H1 (cell line): ENCODE measurements around the gene BRD4. TPM values are rescaled to one million over a fixed set of nuclear protein-coding genes. Genes with fewer than 3 reads are reported as not detected.

ENCODE experiments used
- CTCF ChIA-PET: fragments of 300-600 bp; sonication (Branson Sonifier 250); formaldehyde crosslinking; loops from one replicate; lab custom pipeline; 2021; ENCODE audit not compliant: partially characterized antibody; lab: Charles Lee
- POLR2A ChIA-PET: fragments of 300-600 bp; sonication (Branson Sonifier 250); formaldehyde crosslinking; loops from one replicate; lab custom pipeline; 2021; ENCODE audit warnings: inconsistent platforms; ENCODE audit not compliant: partially characterized antibody; lab: Charles Lee
- DNase-seq, 2 experiments: peaks; one replicate each; pipeline versions ENCODE4 v3.0.0 to v3.0.0-alpha.2; 2010 to 2022; ENCODE audit warnings: low spot score in 2 of 2, low read depth in 1 of 2, mixed read lengths in 1 of 2
- FAIRE-seq: peaks from 2 replicates; lab custom pipeline; 2011; peaks lifted over from hg19 to GRCh38; lab: Jason Lieb, UNC
- H2AFZ ChIP-seq: 2 replicates; pipeline ENCODE4 v1.8.1; 2012; ENCODE audit warnings: low read length, inconsistent platforms
- H2AK5ac ChIP-seq: 2 replicates; pipeline ENCODE4 v1.6.1; 2013; ENCODE audit warnings: low read depth, low read length
- H2BK120ac ChIP-seq: replicated peaks from 2 replicates; pipeline ENCODE3; 2013; ENCODE audit warnings: low read depth, low read length, inconsistent platforms
- H2BK12ac ChIP-seq: 2 replicates; pipeline ENCODE4 v1.6.1; 2013; ENCODE audit warnings: low read depth, low read length
- H2BK15ac ChIP-seq: 2 replicates; pipeline ENCODE4 v1.6.1; 2013; ENCODE audit warnings: low read length
- H2BK20ac ChIP-seq: 2 replicates; pipeline ENCODE4 v1.6.1; 2013; ENCODE audit warnings: low read length
- H2BK5ac ChIP-seq: 2 replicates; pipeline ENCODE4 v1.6.1; 2013; ENCODE audit warnings: low read depth, low read length
- H3K14ac ChIP-seq: 2 replicates; pipeline ENCODE4 v1.6.1; 2013; ENCODE audit warnings: inconsistent platforms; ENCODE audit not compliant: insufficient read length
- H3K18ac ChIP-seq: 2 replicates; pipeline ENCODE4 v1.6.1; 2013; ENCODE audit warnings: low read length; ENCODE audit errors: extremely low read depth
- H3K23ac ChIP-seq: 2 replicates; pipeline ENCODE4 v1.6.1; 2013; ENCODE audit warnings: inconsistent platforms; ENCODE audit not compliant: insufficient read length
- H3K23me2 ChIP-seq: 2 replicates; pipeline ENCODE4 v1.6.1; 2013; ENCODE audit warnings: low read depth, low read length
- H3K27ac ChIP-seq: 2 replicates; pipeline ENCODE4 v1.6.1; 2011; ENCODE audit warnings: low read depth, low read length, inconsistent platforms
- H3K27me3 ChIP-seq, 4 experiments: replicated peaks in 1 of 4; 1 replicate in 1 of 4; 2 replicates in 3 of 4; pipeline versions ENCODE4 v1.6.1 to v1.8.1; 2011 to 2013; ENCODE audit warnings: low read length in 3 of 4, mild to moderate bottlenecking in 3 of 4, inconsistent platforms in 2 of 4, mixed read lengths in 2 of 4, moderate library complexity in 1 of 4; ENCODE audit not compliant: control insufficient read depth in 3 of 4, insufficient read depth in 3 of 4; ENCODE audit errors: extremely low read depth in 1 of 4
- H3K36me3 ChIP-seq, 4 experiments: 2 replicates each; pipeline versions ENCODE4 v1.6.1 to v1.8.1; 2011 to 2013; ENCODE audit warnings: mild to moderate bottlenecking in 4 of 4, low read length in 3 of 4, moderate library complexity in 2 of 4, control low read depth in 1 of 4, inconsistent platforms in 1 of 4; ENCODE audit not compliant: insufficient read depth in 4 of 4, control insufficient read depth in 2 of 4
- H3K4ac ChIP-seq: replicated peaks from 2 replicates; pipeline ENCODE3; 2013; ENCODE audit warnings: low read length, low read depth, mixed read lengths, inconsistent platforms; ENCODE audit not compliant: insufficient read length
- H3K4me1 ChIP-seq, 4 experiments: replicated peaks in 1 of 4; 1 replicate in 1 of 4; 2 replicates in 3 of 4; pipeline versions ENCODE4 v1.6.1 to v1.8.1; 2011 to 2013; ENCODE audit warnings: low read length in 3 of 4, inconsistent platforms in 2 of 4, mixed read lengths in 1 of 4; ENCODE audit not compliant: insufficient read depth in 4 of 4, control insufficient read depth in 3 of 4
- H3K4me2 ChIP-seq, 2 experiments: 2 replicates each; pipeline versions ENCODE4 v1.6.1 to v1.8.1; 2011 to 2013; ENCODE audit warnings: low read depth in 2 of 2, low read length in 2 of 2, control low read depth in 1 of 2, inconsistent platforms in 1 of 2, mild to moderate bottlenecking in 1 of 2; ENCODE audit not compliant: insufficient read depth in 1 of 2
- H3K4me3 ChIP-seq, 4 experiments: fragments of 200-600, 300-600 bp in 1 of 4; sonication (generic), shearing (Covaris generic), sonication (Bioruptor Twin) in 1 of 4; 2 replicates each; pipeline versions ENCODE4 v1.5.1 to v1.8.1; 2011 to 2016; ENCODE audit warnings: low read length in 4 of 4, low read depth in 3 of 4, control low read depth in 2 of 4, inconsistent platforms in 2 of 4, mild to moderate bottlenecking in 2 of 4, mixed read lengths in 1 of 4, moderate library complexity in 1 of 4; ENCODE audit not compliant: insufficient read depth in 2 of 4; ENCODE audit errors: extremely low read depth in 1 of 4
- H3K56ac ChIP-seq: replicated peaks from 2 replicates; pipeline ENCODE3; 2013; ENCODE audit warnings: low read depth, mild to moderate bottlenecking, mixed read lengths, low read length, inconsistent platforms; ENCODE audit not compliant: insufficient read length
- H3K79me1 ChIP-seq: 2 replicates; pipeline ENCODE4 v1.6.1; 2013; ENCODE audit warnings: low read depth, low read length, control low read depth
- H3K79me2 ChIP-seq, 2 experiments: 2 replicates each; pipeline versions ENCODE4 v1.6.1 to v1.8.1; 2012 to 2013; ENCODE audit warnings: low read length in 2 of 2, mild to moderate bottlenecking in 2 of 2, inconsistent platforms in 1 of 2; ENCODE audit not compliant: insufficient read depth in 2 of 2, control insufficient read depth in 1 of 2
- H3K9ac ChIP-seq, 4 experiments: replicated peaks in 1 of 4; 1 replicate in 1 of 4; 2 replicates in 3 of 4; pipeline versions ENCODE4 v1.6.1 to v1.8.1; 2011 to 2013; ENCODE audit warnings: low read depth in 3 of 4, low read length in 3 of 4, control low read depth in 2 of 4, mild to moderate bottlenecking in 2 of 4, moderate library complexity in 2 of 4, inconsistent platforms in 1 of 4; ENCODE audit errors: extremely low read depth in 1 of 4
- H3K9me3 ChIP-seq, 2 experiments: 2 replicates each; pipeline versions ENCODE4 v1.6.1 to v1.8.1; 2012 to 2013; ENCODE audit warnings: mild to moderate bottlenecking in 2 of 2, moderate library complexity in 2 of 2, control low read depth in 1 of 2, inconsistent platforms in 1 of 2, low read depth in 1 of 2, low read length in 1 of 2, mixed read lengths in 1 of 2; ENCODE audit not compliant: insufficient read depth in 2 of 2
- H4K20me1 ChIP-seq, 2 experiments: replicated peaks in 1 of 2; 2 replicates each; pipeline versions ENCODE3 to v1.8.1; 2011 to 2013; ENCODE audit warnings: inconsistent platforms in 2 of 2, low read length in 2 of 2, mild to moderate bottlenecking in 1 of 2; ENCODE audit not compliant: insufficient read depth in 2 of 2, control insufficient read depth in 1 of 2
- H4K5ac ChIP-seq: 2 replicates; pipeline ENCODE4 v1.6.1; 2013; ENCODE audit warnings: low read length, low read depth, mixed read lengths, inconsistent platforms; ENCODE audit not compliant: insufficient read length
- H4K8ac ChIP-seq: 2 replicates; pipeline ENCODE4 v1.8.0; 2013; ENCODE audit warnings: mild to moderate bottlenecking, moderate library complexity, low read length, inconsistent platforms; ENCODE audit not compliant: insufficient read depth; ENCODE audit errors: extremely low read depth
- H4K91ac ChIP-seq: replicated peaks from 2 replicates; pipeline ENCODE3; 2013; ENCODE audit warnings: low read length, mixed read lengths, inconsistent platforms; ENCODE audit not compliant: insufficient read length
- POLR2AphosphoS5 ChIP-seq: IDR thresholded peaks from 2 replicates; pipeline ENCODE4 v1.6.1; 2011; ENCODE audit warnings: low read depth, low read length
- RFX5 ChIP-seq: IDR thresholded peaks from 2 replicates; pipeline ENCODE4 v1.6.1; 2011; ENCODE audit warnings: low read depth, low read length, improper control_type of control experiment, borderline replicate concordance
- TCF12 ChIP-seq: IDR thresholded peaks from 2 replicates; pipeline ENCODE4 v1.6.1; 2011; ENCODE audit warnings: low read depth, mild to moderate bottlenecking, low read length
- WGBS, 2 experiments: shearing (Covaris generic) in 1 of 2; methylation state at CpG; one replicate each; pipeline versions ENCODE4 v1.1.6 to v1.1.7; 2013 to 2015; ENCODE audit warnings: low lambda C conversion rate in 2 of 2, mixed read lengths in 2 of 2, inconsistent platforms in 1 of 2, low coverage in 1 of 2, missing lambda C conversion rate in 1 of 2; ENCODE audit not compliant: insufficient replicate concordance in 2 of 2, insufficient coverage in 1 of 2, insufficient read length in 1 of 2; ENCODE audit errors: extremely low coverage in 1 of 2, missing lambda C conversion rate in 1 of 2; 5-methylcytosine and 5-hydroxymethylcytosine counted together
- polyA plus RNA-seq, 7 experiments: library from polyadenylated mRNA; depleted of rRNA in 3 of 7; stranded (reverse) in 5 of 7; unstranded in 2 of 7; fragments of >200 nt in 5 of 7; fragments of 200-250 nt in 2 of 7; gene quantifications; 1 replicate in 5 of 7; 2 replicates in 1 of 7; 4 replicates in 1 of 7; pipeline versions ENCODE4 v1.2.1 to v1.2.3, GENCODE V29; 2011 to 2013; ENCODE audit warnings: missing spikeins in 2 of 7, mixed read lengths in 2 of 7
- total RNA-seq: library from RNA; stranded (reverse); fragmentation: NEBNext Ultra II Directional; extraction: Animal tissue kit (Norgen Biotek cat#: 25700); gene quantifications from 2 replicates; pipeline ENCODE4 v1.2.1, GENCODE V29; 2021
- TF ChIP-seq, protein P1 (sequence below), 3 experiments: IDR thresholded peaks; 1 replicate in 2 of 3; 2 replicates in 1 of 3; pipeline versions ENCODE4 v1.5.1 to v1.6.1; 2011; ENCODE audit warnings: low read length in 3 of 3, mild to moderate bottlenecking in 3 of 3, inconsistent platforms in 2 of 3, low read depth in 1 of 3, moderate library complexity in 1 of 3; ENCODE audit not compliant: insufficient read depth in 1 of 3; ENCODE audit errors: control extremely low read depth in 1 of 3
- TF ChIP-seq, protein P2 (sequence below): IDR thresholded peaks from 2 replicates; pipeline ENCODE4 v1.6.1; 2012; ENCODE audit warnings: inconsistent platforms

Gene BRD4
- total and polyA plus RNA-seq, 2 of the 8 experiments (the other 6 are each of a cell fraction or from before 2014, with no cell fraction given): 14.1 to 146 TPM

- no peak for TF ChIP-seq TCF12
- TF ChIP-seq RFX5: no peak
- peak; percentile 74; the same call in 1 of the 2 replicates for TF ChIP-seq POLR2AphosphoS5
- TF ChIP-seq, protein P1, sequence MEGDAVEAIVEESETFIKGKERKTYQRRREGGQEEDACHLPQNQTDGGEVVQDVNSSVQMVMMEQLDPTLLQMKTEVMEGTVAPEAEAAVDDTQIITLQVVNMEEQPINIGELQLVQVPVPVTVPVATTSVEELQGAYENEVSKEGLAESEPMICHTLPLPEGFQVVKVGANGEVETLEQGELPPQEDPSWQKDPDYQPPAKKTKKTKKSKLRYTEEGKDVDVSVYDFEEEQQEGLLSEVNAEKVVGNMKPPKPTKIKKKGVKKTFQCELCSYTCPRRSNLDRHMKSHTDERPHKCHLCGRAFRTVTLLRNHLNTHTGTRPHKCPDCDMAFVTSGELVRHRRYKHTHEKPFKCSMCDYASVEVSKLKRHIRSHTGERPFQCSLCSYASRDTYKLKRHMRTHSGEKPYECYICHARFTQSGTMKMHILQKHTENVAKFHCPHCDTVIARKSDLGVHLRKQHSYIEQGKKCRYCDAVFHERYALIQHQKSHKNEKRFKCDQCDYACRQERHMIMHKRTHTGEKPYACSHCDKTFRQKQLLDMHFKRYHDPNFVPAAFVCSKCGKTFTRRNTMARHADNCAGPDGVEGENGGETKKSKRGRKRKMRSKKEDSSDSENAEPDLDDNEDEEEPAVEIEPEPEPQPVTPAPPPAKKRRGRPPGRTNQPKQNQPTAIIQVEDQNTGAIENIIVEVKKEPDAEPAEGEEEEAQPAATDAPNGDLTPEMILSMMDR (IDR thresholded peaks at IDR 0.05; ENCODE audit: control extremely low read depth in 1 of 3, insufficient read depth in 1 of 3, low read depth in 1 of 3, low read length in 3 of 3): peak in 2 of 3 experiments; percentile 10 to 13; a peak in 2 of 4 replicates
- TF ChIP-seq, protein P2, sequence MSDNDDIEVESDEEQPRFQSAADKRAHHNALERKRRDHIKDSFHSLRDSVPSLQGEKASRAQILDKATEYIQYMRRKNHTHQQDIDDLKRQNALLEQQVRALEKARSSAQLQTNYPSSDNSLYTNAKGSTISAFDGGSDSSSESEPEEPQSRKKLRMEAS: no peak
- ChIA-PET POLR2A (interaction anchor here (0.6 kb wide), 1 partner anchor 13 kb away, joined by 3 read pairs; no protein-coding TSS in a partner anchor), CTCF (interaction anchor here (0.8 to 0.9 kb wide), 2 partner anchors 9 to 10 kb away, joined by 3 to 8 read pairs; no protein-coding TSS in a partner anchor)
- Histone ChIP-seq H4K20me1 (peaks cover 21 to 34% of the 10 kb centered on the region in 2 experiments), H3K27ac (no peak overlapping the region), H3K23ac (no peak overlapping the region), H3K79me1 (peaks cover 5% of the 10 kb centered on the region; the same call in 1 of the 2 replicates), H3K4me2 (no peak overlapping the region), H3K23me2 (no peaks in the 10 kb centered on the region), H2AFZ (no peak overlapping the region), H4K5ac (no peak overlapping the region), H3K79me2 (peaks cover 0 to 12% of the 10 kb centered on the region in 2 experiments; a peak in 1 of 4 replicates), H3K4me3 (no peak overlapping the region), H3K9me3 (no peaks in the 10 kb centered on the region), H2BK5ac (no peak overlapping the region; the same call in 1 of the 2 replicates), H3K9ac (no peak overlapping the region), H3K36me3 (peaks cover 57 to 95% (median 74%) of the 10 kb centered on the region in 4 experiments), H4K8ac (no peak overlapping the region; the same call in 1 of the 2 replicates), H2BK120ac (no peak overlapping the region), H3K56ac (no peak overlapping the region), H2BK20ac (no peak overlapping the region), H3K14ac (no peak overlapping the region), H3K4me1 (0 out of 7 replicates have a peak, but pooled peaks cover 0 to under 1% (median 0%) of the 10 kb centered on the region in 4 experiments), H3K18ac (no peak overlapping the region), H3K4ac (no peak overlapping the region), H4K91ac (no peak overlapping the region), H2AK5ac (no peak overlapping the region), H2BK12ac (no peak overlapping the region), H3K27me3 (no peaks in the 10 kb centered on the region), H2BK15ac (no peak overlapping the region)
- WGBS, 2 experiments: 91% methylated on average over 6 of the region's 6 CpGs; no CpG with 5 or more reads in 1 of the 2 experiments
- no peak for DNase-seq
- no peak for FAIRE-seq
Observed at GRCh38 chr19:15257782-15258181, 74.6 kb downstream of the BRD4 start.
